ENCODE data around the gene CALHM2. TPM values are rescaled to one million over a fixed set of nuclear protein-coding genes. Genes with fewer than 3 reads are reported as not detected.
"Not testable (repeated sequence)": the region's sequence is repeated elsewhere in the genome, so short reads cannot be mapped to it uniquely, and the experiment has no call there.

CALHM2 gene
- total RNA-seq, 1 donor from 2014 or later = 94.3 TPM

GRCh38 chr10:103428989-103429643 lies 23.1 kb downstream of the CALHM2 start:
- H3K9me3 ChIP-seq = no peaks in the 10 kb centered on the region
- H3K4me3 ChIP-seq = no peak overlapping the region
- H3K27me3 ChIP-seq = no peaks in the 10 kb centered on the region
- H3K36me3 ChIP-seq = peaks cover 0 to 59% of the 10 kb centered on the region in 2 donors
- no peaks in the 10 kb centered on the region for H3K4me1 ChIP-seq
- TF ChIP-seq CTCF (IDR thresholded peaks at IDR 0.05) (no peak), POLR2AphosphoS5 (IDR thresholded peaks at IDR 0.05; ENCODE audit: insufficient read depth in 1 of 2, low read depth in 1 of 2) (no peak), POLR2A (IDR thresholded peaks at IDR 0.05) (no peak)
- H3K27ac ChIP-seq = no peak overlapping the region
- intact Hi-C loops (cut with DNase I) = no loop called here
- DNase-seq (ENCODE audit: extremely low spot score in 2 of 2) = no peak

GRCh38 chr10:103427866-103428265 lies 24.3 kb downstream of the CALHM2 start:
- intact Hi-C loops (cut with DNase I) = no loop called here
- DNase-seq (ENCODE audit: extremely low spot score in 2 of 2) = no peak
- TF ChIP-seq CTCF (IDR thresholded peaks at IDR 0.05) = no peak
- no peak for TF ChIP-seq POLR2AphosphoS5 (IDR thresholded peaks at IDR 0.05; ENCODE audit: insufficient read depth in 1 of 2, low read depth in 1 of 2)
- no peak for TF ChIP-seq POLR2A (IDR thresholded peaks at IDR 0.05)
- Histone ChIP-seq H3K27me3 (no peaks in the 10 kb centered on the region), H3K36me3 (peaks cover 0 to 69% of the 10 kb centered on the region in 2 donors), H3K4me3 (no peak overlapping the region), H3K9me3 (no peaks in the 10 kb centered on the region), H3K27ac (no peak overlapping the region), H3K4me1 (no peaks in the 10 kb centered on the region)

DNA sequence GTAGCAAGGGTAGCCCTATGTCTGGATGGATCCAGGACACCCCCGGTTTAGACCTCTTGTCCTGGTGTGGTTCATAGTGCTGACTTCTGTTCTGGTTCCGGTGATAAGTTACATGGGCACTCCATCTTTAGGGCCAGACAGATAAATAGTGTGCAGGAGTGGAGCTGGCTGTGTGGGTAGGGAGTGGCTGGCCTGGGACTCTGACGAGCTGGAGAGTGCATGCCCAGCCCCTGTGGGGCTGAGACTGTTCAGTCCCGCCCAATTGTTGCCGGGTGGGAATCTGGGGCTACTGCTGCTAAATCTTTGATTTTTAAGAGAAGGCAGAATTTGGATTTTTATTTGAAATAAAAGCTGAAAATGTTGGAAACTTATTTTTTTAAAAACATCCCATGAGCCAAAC lies 28.4 kb downstream of the CALHM2 start:
- H3K4me3 ChIP-seq = no peak overlapping the region
- H3K36me3 ChIP-seq = peaks cover 0 to 86% of the 10 kb centered on the region in 2 donors
- no peak for DNase-seq (ENCODE audit: extremely low spot score in 2 of 2)
- intact Hi-C loops (cut with DNase I) = no loop called here
- H3K27me3 ChIP-seq = no peaks in the 10 kb centered on the region
- TF ChIP-seq POLR2AphosphoS5 (IDR thresholded peaks at IDR 0.05; ENCODE audit: insufficient read depth in 1 of 2, low read depth in 1 of 2) = no peak
- TF ChIP-seq POLR2A (IDR thresholded peaks at IDR 0.05) = no peak
- TF ChIP-seq CTCF (IDR thresholded peaks at IDR 0.05) = no peak
- no peaks in the 10 kb centered on the region for H3K9me3 ChIP-seq
- no peak overlapping the region for H3K27ac ChIP-seq
- H3K4me1 ChIP-seq = no peaks in the 10 kb centered on the region

DNA sequence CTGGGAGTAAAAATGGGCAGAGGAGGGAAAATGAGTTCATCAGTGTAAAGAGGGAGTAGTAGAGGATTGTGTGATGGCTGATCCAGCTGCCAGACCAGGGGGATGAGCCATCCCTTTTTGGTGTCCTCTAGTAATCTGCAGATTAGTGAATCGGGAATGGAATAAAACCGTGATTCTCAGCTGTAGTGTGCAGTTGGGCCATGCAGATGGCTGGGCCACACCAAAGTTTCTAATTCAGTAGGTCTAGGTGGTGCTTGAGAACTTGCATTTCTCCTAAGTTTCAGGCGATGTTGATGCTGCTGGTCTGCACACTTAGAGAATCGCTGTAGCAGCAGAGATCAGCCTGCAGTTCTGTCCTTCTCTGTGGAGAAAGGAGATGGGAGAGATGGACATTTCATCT lies 33.1 kb downstream of the CALHM2 start:
- no peak overlapping the region for H3K4me3 ChIP-seq
- intact Hi-C loops (cut with DNase I) = loop anchor here (2.0 to 10.0 kb wide), 2 partner anchors 66 to 176 kb away; no protein-coding TSS in a partner anchor
- no peaks in the 10 kb centered on the region for H3K27me3 ChIP-seq
- H3K27ac ChIP-seq = no peak overlapping the region
- TF ChIP-seq POLR2A (IDR thresholded peaks at IDR 0.05) (no peak), CTCF (IDR thresholded peaks at IDR 0.05) (no peak), POLR2AphosphoS5 (IDR thresholded peaks at IDR 0.05; ENCODE audit: insufficient read depth in 1 of 2, low read depth in 1 of 2) (no peak)
- no peaks in the 10 kb centered on the region for H3K4me1 ChIP-seq
- peaks cover 0 to 88% of the 10 kb centered on the region in 2 donors for H3K36me3 ChIP-seq
- DNase-seq (ENCODE audit: extremely low spot score in 2 of 2) = no peak
- no peaks in the 10 kb centered on the region for H3K9me3 ChIP-seq

GRCh38 chr10:103417601-103418000 lies 34.6 kb downstream of the CALHM2 start:
- Histone ChIP-seq H3K27ac (no peak overlapping the region), H3K4me3 (no peak overlapping the region), H3K27me3 (no peaks in the 10 kb centered on the region), H3K4me1 (no peaks in the 10 kb centered on the region), H3K9me3 (no peaks in the 10 kb centered on the region), H3K36me3 (peaks cover 5 to 88% of the 10 kb centered on the region in 2 donors)
- no peak for TF ChIP-seq POLR2AphosphoS5 (IDR thresholded peaks at IDR 0.05; ENCODE audit: insufficient read depth in 1 of 2, low read depth in 1 of 2)
- TF ChIP-seq CTCF (IDR thresholded peaks at IDR 0.05) = no peak
- TF ChIP-seq POLR2A (IDR thresholded peaks at IDR 0.05) = no peak
- intact Hi-C loops (cut with DNase I) = loop anchor here (10.0 kb wide), 1 partner anchor 177 kb away; no protein-coding TSS in a partner anchor
- DNase-seq (ENCODE audit: extremely low spot score in 2 of 2) = no peak

DNA sequence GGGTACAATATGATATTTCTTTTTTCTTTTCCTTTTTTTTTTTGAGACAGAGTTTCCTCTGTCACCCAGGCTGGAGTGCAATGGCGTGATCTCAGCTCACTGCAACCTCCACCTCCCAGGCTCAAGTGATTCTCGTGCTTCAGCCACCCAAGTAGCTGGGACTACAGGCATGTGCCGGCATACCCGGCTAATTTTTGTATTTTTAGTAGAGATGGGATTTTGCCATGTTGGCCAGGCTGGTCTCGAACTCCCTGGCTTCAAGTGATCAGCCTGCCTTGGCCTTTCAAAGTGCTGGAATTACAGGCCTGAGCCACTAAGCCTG lies 35.1 kb downstream of the CALHM2 start:
- H3K4me1 ChIP-seq; DNase-seq (ENCODE audit: extremely low spot score in 2 of 2); H3K4me3 ChIP-seq; H3K27me3 ChIP-seq; H3K27ac ChIP-seq; H3K9me3 ChIP-seq: not testable (repeated sequence)
- intact Hi-C loops (cut with DNase I) = loop anchor here (10.0 kb wide), 1 partner anchor 178 kb away; no protein-coding TSS in a partner anchor
- H3K36me3 ChIP-seq = peaks cover 5 to 88% of the 10 kb centered on the region in 2 donors

Data from vagina (tissue), 2 donors.